ENCODE measurements around the gene CERCAM.

CERCAM gene

GRCh38 chr9:128473104-128473503 lies 52.4 kb downstream of the CERCAM start:
- no peak for DNase-seq

- no peak for DNase-seq
These were observed 55.2 kb downstream of the CERCAM start for GRCh38 chr9:128475867-128476266.

DNA sequence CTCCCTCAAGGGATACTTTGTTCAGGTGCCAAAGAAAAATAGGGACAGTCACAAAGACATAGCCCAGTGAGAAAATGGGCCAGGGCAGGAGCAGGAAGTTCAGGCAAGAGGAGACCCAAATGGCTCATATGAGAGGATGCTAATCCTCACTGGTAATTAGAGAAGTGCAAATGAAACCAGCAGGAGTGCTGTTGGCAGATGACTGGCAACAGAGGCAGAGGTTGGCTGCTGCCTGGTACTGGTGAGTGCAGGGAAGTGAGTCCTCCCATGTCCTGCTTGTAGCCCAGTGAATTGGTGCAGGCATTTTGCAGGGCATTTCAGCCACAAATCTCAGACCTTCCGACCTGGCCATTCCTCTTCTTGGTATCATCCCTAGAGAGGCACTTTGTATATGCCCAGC lies 58.6 kb downstream of the CERCAM start:
- DNase-seq, result no peak

DNA sequence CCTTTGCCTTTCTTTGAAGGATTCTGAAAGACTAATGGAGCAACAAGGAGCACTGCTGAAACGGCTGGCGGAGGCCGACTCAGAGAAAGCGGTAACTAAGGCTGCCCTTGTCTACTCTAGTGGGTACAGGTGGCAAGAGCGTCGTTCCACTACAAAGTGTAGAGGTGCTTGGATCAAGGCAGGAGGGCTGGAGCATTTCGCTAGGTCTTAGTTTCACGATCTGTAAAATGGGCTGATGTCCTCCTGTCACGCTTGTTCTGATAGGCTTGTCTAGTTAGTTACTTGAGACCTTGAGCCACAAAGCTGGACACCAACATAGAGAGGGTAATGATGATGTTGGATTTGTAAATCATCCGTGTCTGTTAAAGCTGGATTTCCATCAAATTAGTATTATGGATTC lies 60.9 kb downstream of the CERCAM start:
- no peak for DNase-seq

DNA sequence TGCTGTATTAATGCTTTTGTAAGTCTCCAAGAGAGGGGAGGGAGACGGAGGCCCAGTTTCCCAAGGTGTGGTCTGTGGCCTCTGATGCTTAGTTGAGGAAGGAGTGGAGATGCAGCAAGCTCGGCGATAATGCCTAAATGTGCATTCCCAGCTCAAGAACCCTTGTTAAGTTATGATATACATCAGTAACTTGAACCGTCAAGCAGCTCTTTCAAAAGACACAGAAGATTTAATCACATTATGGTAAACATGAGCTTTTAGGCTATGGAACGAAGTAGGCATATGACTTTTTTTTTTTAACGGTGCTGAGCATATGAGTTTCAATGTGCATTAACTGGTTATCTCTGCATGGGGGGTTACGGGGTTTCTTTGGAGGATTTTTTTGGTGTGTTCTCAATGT lies 61.5 kb downstream of the CERCAM start:
- DNase-seq, result no peak

DNA sequence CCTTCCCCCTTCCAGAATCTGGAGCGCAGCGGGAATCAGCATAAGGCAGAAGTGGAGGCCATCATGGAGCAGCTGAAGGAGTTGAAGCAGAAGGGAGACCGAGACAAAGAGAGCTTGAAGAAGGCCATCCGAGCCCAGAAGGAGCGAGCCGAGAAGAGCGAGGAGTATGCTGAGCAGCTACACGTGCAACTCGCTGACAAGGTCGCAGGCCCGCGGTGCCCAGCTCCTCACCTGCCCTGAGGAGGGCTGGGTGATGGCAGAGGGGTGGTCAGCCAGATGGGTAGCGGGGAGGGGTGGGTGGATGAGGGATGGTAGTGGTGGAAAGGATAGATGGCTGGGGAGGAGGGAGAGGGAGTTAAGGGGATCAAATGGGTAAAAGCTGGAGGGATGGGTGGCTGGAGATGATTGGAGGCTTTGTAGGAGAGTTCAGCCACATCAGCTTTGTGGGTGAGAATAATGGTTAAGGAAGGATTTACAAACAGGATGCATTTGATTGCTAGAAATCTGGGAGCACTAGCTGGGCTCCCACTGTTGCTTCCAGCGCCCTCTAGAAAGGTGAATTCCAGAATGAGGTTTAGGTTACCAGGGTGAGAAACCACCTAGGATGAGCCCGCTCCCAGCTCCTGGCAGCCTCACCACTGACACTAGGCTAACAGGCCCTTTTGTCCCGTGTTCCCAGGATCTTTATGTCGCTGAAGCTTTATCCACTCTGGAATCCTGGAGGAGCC lies 64.2 kb downstream of the CERCAM start:
- DNase-seq, result no peak

- DNase-seq, result no peak
These were observed 64.8 kb downstream of the CERCAM start for GRCh38 chr9:128485414-128485855.

DNA sequence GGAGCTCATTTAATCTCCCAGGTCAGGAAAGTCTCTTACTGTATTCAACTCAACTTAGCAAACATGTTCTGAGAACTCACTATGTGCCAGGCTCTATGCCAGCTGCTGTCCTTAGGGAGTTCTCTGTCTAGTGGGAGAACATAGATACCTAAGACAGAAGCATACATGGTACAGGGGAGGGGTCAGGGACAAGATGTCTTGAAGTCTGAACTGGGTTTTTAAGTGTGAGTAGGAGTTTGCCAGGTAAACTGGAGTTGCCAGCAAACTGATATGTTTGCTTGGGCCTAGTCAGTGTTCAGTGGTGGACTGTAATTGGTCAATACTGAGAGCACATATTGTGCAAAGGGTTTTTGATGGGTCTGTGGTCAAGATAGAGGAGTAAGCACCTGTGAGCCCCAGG lies 65.5 kb downstream of the CERCAM start:
- no peak for DNase-seq
